ENCODE data around the gene NTRK3.

GRCh38 chr15:88301311-88301710, 44.8 kb upstream of the NTRK3 start:
- TF ChIP-seq CTCF (IDR thresholded peaks at IDR 0.05) (no peak), POLR2A (IDR thresholded peaks at IDR 0.05) (no peak)
